GM19239 (cell line): ENCODE results near the gene ATP6V1B1.
A peak's percentile ranks its signal among the peaks of the same experiment; 100 is the strongest.

Experiments used
- DNase-seq: peaks from one replicate; pipeline ENCODE4 v3.0.0; 2011; ENCODE audit warnings: low spot score; ENCODE audit not compliant: insufficient read length
- FAIRE-seq: peaks from 2 replicates; lab custom pipeline; 2011; peaks lifted over from hg19 to GRCh38; lab: Jason Lieb, UNC

Gene ATP6V1B1

GRCh38 chr2:70962211-70962884 lies 26.6 kb downstream of the ATP6V1B1 start:
- DNase-seq (no peak), FAIRE-seq (no peak)

GRCh38 chr2:70962885-70963878 lies 27.5 kb downstream of the ATP6V1B1 start:
- DNase-seq (no peak), FAIRE-seq (no peak)

- DNase-seq (no peak), FAIRE-seq (no peak)
Observed at GRCh38 chr2:70964133-70964532, 28.4 kb downstream of the ATP6V1B1 start.

- peak; percentile 84 for FAIRE-seq
Observed at GRCh38 chr2:70964596-70965386, 29.1 kb downstream of the ATP6V1B1 start.

GRCh38 chr2:70965506-70965905 lies 29.8 kb downstream of the ATP6V1B1 start:
- no peak for DNase-seq
- no peak for FAIRE-seq

More at GRCh38 chr2:70964596-70965386, 29.1 kb downstream of the ATP6V1B1 start:
- peak; percentile 67 for DNase-seq

- FAIRE-seq: no peak
Observed at GRCh38 chr2:70966681-70967080, 31.0 kb downstream of the ATP6V1B1 start.

GRCh38 chr2:70967189-70967588 lies 31.5 kb downstream of the ATP6V1B1 start:
- no peak for DNase-seq
- FAIRE-seq: no peak

More at GRCh38 chr2:70966681-70967080, 31.0 kb downstream of the ATP6V1B1 start:
- no peak for DNase-seq

GRCh38 chr2:70974592-70974991 lies 38.9 kb downstream of the ATP6V1B1 start:
- DNase-seq (no peak), FAIRE-seq (no peak)

- no peak for FAIRE-seq
- no peak for DNase-seq
Observed at GRCh38 chr2:70975237-70975636, 39.5 kb downstream of the ATP6V1B1 start.

- DNase-seq (no peak), FAIRE-seq (peak; percentile 83)
Observed at GRCh38 chr2:70977605-70978205, 42.0 kb downstream of the ATP6V1B1 start.

GRCh38 chr2:70978341-70979179 lies 42.9 kb downstream of the ATP6V1B1 start, which contains the start of gene ANKRD53:
TSS of gene ANKRD53 (plus strand) at chr2:70978630. CDS start at chr2:70978646, 16 bp downstream.
- FAIRE-seq (peak; percentile 64), DNase-seq (no peak)

- no peak for DNase-seq
- no peak for FAIRE-seq
Observed at GRCh38 chr2:70979180-70979488, 43.4 kb downstream of the ATP6V1B1 start.

GRCh38 chr2:70979626-70980025 lies 43.9 kb downstream of the ATP6V1B1 start:
- DNase-seq (no peak), FAIRE-seq (no peak)

- FAIRE-seq (no peak), DNase-seq (no peak)
Observed at GRCh38 chr2:70981421-70981820, 45.7 kb downstream of the ATP6V1B1 start.

GRCh38 chr2:70981866-70982810 lies 46.4 kb downstream of the ATP6V1B1 start:
- no peak for DNase-seq
- no peak for FAIRE-seq

GRCh38 chr2:70982971-70983370 lies 47.3 kb downstream of the ATP6V1B1 start:
- DNase-seq (no peak), FAIRE-seq (no peak)

GRCh38 chr2:70983506-70984227 lies 48.0 kb downstream of the ATP6V1B1 start:
- DNase-seq (no peak), FAIRE-seq (no peak)

GRCh38 chr2:70984228-70984575 lies 48.5 kb downstream of the ATP6V1B1 start:
- DNase-seq: no peak
- FAIRE-seq: no peak
